Right forelimb (tissue), 1 donor: ENCODE measurements around the gene CHST15.
A peak's percentile ranks its signal among the peaks of the same experiment; 100 is the strongest.

Source experiments
- DNase-seq: peaks from one replicate; pipeline ENCODE4 v3.0.0-alpha.2; 2018

The CHST15 gene

DNA sequence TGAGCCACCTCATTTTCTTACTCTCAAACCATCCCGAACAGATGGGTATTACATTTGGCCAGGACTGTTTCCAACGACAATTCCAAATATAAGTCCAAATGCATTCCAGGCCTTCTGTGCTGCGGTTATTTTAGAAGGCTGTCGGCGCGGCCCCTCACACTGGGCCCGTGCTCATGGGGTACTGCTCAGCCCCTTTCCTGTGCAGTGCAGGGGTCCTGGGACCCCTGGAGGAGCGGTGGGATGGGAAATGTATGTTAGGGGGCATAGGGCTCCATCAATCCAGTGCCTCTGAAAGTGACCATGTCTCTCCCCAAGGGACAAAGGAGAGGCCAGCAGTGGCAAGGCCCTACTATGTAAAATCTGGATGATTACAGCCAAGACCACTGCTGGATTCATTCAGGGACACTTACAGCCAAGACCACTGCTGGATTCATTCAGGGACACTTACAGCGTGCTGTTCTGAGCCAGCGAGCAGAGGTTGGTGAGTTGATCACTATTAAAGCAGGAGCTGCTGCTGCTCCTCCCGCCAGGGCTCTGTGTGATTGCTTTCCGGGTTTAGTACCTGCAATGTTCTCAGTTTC lies 66.3 kb downstream of the CHST15 start:
- DNase-seq, result peak; percentile 74

DNA sequence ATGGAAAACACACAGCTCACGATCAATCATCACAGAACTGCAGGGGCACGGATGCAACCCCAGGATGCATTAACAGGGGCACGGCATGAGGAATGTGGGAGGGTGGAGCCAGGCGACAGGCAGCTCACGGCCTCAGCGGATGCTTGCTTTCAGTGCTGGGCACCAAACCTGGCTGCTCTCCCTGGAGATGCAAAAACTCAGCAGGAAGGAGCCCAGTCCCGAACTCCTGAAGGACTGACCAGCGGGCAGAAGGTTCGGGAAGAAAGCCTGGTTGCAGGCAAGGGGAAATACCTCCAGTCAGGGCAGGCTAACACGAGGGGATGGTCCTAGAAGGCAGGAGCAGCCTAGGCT lies 66.8 kb downstream of the CHST15 start:
- no peak for DNase-seq

DNA sequence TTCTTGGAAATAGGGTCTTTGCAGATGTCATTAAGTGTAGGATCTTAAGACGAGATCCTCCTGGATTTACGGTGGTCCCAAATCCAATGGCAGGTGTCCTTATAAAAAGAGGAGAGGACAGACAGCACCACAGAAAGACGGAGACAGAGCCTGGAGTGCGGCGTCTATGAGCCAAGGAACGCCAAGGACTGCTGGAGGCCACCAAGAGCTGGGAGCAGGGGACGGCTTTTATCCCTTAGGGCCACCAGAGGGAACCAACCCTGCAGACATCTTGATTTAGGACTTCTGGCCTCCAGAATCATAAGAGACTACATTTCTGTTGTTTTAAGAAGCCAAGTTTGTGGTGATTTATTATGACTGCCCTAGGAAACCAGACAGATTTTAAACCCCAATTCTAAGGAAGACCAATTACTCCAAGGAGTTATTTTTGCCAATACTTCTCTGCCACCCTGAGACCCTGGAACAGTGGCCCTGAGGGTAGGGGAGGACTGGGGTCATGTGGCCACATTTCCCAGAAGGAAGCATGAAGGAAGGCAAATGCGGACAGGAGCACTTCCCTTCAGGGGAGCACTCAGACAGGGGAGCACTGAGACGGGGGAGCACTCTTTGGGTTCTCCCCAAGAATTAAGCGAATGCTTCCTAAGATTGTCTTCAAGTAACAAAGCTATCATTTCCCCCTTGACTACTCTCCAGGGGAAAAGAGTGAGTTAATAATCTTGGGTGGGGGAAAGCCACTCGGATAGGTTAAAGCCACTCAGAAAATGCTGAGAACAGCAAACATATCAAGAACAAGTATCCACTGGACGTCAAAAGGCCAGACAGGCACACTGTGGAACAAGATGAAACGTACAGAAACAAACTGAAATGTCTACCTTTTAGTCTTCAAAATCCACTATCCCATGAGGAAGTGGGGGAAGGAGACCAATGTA lies 67.5 kb downstream of the CHST15 start:
- DNase-seq, result no peak

DNA sequence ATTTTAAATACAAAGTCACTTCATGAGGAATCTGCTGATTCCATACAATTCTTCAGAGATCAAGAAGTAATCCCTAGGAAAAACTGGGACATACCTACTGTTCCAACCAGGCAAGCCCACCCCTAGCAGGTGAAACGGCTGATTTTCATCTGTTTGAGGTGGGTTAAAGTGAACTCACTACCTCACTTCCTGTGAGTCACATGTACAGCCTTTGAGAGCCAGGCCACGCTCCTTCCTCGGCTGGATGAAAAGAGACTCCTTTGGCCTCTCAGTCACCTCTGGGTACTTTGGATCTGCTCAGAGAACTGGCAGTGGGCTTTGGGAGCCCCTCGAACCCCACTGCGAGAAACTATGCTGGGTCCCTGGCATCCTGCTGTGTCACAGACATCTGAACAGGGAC lies 68.2 kb downstream of the CHST15 start:
- no peak for DNase-seq

DNA sequence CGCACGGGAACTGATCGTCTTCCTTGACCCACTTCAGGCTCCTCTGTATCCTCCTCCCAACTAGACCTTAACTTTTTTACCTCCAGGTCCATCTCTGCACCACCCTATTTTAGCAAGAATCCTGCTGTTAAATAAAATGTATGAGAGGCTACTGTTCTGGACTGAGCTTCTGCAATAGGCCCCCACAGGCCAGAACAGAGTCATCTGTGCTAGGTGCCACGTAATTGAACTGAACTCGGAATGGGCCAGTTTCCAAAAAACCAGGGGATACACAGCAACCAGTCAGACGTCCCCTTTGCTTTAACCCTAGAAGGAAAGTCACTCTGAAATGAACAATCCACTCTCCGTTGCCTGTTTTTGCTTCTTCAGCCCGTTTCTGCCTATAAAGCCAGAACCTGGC lies 71.3 kb downstream of the CHST15 start:
- DNase-seq, result no peak

DNA sequence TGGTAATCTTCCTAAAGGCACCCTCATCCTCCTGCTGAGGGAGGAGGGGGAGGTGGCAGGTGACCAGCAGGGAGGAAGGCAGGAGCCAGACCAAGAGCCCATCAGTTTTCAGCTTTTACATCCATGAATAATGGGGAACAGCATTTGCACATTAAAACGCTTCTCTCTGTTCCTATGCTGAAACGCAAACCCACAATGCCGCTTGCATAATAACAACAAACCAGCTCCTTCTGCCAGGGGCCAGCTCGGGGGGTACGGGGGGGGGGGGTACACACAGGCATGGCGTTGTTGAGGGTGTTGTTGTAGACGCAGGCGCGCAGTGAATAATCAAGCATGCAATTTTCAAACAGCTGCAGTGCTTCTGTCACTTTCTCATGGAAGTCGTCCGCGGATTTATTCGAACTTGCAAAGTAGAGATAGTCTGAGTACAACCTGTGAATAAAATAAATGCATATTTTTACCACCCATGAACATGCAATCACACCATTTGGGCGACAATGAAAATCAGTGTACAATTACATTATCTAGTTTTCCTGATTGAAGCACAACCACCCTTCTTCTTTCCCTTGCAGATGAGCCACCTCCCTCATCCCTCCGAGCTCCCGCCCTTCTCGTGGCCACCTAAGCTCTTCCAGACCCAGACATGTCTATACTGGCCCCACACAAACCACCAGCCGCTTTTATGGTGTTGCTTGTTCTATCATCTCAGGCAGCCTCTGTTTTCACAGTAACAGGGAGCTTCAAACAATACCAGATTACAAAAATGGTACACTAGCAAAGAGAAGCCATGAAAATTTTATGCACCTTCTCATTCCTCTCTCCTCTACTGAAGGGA lies 72.2 kb downstream of the CHST15 start:
- no peak for DNase-seq

DNA sequence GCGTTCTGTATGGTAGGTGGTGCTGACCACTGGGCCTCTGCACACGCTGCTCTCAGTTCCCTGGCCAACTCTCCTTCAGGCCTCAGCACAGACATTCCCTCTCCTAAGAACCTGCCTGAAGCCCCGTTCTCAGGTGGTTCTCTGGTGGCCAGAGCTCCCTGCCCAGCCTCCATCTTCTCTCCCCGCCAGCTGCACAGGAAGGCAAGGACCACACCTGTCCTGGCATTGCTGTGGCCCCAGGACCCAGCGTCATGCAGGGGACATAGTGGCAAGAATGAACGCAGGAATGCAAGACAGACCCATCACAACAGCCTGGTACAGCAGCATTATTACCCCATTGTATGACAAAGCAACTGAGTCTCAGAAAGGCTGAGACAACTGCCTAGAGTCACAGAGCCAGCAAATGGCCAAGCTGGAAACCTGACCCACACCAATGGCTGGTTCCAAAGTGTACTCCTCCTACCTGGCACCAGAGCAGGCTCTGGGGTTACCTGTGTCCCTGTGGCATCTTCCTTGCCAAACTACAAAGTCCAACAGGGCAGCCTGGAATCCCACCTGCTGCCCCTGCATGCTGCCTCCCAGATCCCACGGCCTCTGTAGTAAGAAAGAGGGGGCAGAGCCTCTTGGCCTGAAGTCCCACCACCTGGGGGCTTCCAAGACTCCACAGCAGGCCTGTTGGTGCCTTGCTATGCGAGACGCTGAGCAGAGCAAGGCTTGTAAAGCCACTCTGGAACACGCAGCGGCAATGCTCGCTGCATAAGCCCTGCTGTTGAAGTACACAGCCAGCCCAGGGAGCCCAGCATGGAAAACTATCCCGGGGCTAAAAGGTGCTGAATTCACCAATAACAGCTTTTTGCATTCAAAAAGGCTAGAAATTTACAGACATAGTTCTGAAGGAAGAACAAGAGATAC lies 73.3 kb downstream of the CHST15 start:
- no peak for DNase-seq

DNA sequence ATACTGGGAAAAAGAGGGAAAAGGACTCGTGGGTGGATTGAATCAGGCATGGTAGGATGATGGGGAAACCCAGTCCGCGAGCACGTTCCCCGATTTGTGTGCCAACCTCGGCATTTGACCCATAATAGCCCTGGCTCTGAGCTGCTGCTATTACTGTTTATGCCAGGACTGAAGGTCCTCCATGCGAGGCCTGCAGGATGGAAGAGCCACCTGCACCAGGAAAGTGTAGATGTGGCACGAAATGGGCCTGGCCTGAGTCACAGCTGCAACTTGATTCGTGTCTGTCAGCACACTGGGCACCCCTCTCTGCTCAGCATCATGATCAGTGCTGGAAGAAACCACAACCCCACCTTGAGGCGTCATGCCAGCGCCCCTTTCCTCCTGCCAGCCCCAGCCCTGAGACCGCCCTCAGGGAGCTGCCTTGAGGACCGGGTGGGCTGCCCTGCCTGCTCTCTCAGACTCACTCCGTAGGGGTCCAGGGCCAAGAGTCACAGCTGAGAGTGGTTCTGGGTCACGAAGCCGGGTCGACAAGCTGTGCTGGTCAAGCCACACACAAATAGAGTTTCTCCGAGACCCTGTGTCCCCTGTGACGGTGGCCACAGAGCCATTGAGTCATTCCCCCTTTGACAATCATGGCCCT lies 74.4 kb downstream of the CHST15 start:
- DNase-seq, result no peak

DNA sequence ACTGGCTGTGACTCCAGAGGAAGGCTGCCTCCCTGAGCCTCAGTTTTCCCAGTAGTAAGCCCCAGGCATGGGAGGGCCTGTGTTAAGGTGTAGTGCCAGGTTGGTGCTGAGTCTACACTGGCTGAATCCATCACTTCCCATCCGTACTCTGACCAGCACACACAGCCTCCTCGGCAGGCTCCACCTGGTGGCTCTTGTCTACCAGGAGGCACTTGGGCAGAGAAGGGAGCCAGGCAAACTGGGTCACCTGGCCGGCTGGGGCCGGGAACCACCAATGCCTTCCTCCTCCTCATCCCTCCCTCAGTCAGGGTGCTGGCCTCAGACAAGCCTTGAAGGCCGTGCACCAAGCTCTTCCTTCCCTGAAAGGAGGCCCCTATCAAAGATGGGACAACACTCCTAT lies 75.7 kb downstream of the CHST15 start:
- no peak for DNase-seq

DNA sequence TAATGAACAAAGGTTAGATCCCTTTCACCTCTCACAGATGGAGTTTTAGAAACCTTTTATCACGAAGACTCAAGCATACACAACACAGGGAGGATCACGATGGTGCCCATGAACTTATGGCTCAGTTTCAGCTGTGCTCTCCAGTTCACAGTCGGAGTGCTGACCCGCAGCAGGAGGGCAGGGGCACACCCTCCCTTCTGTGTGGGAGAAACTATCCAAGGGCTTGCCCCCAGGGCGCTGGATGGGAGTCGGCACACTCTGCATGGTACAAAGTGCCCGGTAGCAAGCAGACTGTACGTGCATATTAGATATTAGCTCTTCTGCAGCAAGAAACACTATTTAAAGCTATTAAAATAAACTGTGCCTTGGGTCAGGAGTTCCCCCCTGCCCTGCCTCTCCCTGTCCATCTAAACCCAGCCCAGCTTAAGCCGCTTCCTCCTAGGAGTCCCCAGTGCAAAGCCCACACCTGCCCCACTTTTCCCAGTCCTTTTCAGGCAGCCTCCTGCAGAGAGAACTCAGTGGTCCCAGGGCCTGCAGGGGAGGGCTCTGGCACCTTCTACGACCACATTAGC lies 76.5 kb downstream of the CHST15 start:
- no peak for DNase-seq

DNA sequence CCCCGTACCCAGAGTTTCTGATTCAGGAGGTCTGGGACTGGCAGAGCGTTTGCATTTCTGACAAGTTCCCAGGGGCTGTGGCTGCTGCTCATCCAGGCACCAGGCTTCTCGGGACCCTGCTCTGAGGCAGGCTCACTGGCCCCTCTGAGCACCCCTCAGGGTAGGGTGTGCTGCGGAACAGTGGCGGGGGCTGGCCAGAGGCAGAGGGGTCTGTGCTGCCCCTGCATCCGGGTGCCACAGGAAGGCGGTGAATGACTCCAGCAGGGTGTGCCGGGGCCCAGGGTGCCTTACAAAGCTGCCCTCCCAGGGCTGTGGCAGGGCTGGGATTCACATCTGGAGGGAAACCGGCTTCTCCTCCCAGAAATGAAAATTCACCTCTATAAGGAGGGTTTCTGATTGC lies 77.4 kb downstream of the CHST15 start:
- DNase-seq, result no peak

DNA sequence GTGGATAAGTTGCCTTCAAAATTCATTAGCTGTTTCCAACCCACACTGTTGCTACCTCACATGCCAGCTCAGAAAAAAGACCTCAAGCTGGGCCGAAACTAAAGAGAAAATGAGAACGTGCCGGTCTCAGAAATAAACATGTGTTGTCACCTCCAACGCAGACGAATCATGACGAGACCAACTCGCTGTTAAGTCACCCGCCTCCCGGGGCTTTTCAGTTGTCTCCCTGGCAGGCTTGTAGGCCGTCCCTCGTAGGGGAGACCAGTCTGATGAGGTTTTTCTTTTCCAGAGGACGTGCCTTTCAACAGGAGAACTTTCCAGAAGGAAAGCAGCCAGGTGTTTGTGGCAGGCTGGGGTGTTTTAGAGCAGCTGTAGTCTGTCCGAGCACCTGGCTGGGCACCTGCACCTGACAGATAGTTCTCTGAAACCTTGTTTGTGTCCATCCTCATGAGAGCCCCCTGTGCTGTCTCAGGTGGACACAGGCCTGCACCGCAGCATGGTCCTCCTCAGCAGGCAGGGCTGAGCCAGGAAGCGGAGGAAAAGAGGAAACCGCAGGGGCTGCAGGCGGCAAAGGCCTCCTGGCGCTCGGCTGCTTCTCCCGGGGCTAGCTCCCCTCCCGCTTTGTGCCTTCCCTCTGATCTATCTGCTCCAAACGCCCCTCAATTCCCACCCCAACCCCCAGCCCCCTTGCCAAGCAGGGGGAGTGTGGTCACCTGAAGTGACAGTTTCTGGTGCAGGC lies 78.8 kb downstream of the CHST15 start:
- no peak for DNase-seq

DNA sequence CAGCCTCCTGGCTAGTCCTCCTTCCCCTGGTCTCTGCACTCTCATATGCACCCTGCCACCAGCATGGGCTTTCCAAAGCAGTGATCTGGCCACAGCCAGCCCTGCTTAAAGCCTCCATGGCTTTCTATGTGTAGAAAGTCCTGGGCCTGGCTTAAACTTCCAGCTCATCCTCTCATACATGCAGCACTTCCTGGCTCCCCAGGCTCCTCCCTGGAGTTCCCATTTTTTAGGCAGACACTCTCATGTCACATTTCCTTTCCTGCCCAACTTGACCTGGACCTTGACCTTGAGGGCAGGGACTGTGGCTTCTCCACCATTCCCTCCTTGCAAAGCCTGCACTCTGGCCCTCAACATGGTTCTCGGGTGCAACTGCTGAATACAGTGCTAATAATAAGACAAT lies 79.5 kb downstream of the CHST15 start:
- no peak for DNase-seq

DNA sequence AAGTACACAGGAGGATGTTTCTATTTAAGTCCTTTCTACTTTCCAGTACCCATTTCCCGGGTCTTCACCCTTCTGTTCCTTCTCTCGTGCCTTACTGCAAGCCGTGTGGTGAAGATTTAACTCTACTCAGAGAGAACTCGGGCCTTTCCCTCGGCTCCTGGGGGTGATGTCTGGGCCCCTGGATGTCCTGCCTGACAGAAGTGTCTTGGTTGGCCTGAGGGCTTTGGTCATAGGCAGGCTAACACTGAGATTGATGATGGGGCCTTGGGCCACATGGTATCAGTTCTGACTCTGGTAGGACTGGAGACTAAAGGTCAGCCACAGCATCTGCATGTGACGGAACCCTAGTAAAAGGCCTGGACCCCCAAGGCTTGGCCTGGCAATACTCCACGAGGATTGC lies 80.4 kb downstream of the CHST15 start:
- DNase-seq, result no peak

DNA sequence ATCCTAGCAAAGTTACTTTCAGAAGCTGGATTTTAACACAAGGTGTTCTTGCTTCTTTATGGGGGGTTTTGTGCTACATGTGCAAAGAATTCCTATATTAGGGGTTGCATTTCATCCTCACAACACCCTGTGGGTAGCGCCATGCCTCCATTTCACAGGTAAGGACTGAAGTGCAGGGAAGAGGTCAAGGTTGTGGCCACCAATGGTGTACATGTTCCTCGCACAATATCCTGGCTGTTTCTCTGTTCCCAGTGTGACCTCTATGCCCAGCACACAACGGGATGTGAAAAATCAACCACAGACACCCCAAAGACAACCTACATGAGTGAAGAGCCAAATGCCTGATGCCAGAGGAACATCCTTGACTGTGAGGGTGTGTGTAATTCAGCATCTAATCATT lies 80.8 kb downstream of the CHST15 start:
- DNase-seq, result no peak

DNA sequence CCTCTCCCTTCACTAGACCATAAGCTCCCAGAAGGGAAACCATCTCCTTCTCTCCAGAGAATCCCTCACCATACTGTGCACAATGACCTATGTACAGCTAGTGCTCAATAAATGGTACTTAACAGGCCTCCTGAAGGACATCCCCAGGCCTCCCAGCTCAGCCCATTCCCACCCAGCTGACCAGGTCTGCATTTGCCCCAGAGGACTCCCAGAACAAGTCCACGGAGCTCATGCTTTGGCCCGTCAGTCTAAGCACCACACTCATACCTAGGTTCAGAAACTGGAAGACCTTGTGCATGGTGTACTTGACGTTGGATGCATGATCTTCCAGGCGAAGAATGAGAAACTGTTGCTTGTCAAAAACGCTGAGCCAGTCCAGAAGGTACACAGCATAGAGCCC lies 81.3 kb downstream of the CHST15 start:
- no peak for DNase-seq

DNA sequence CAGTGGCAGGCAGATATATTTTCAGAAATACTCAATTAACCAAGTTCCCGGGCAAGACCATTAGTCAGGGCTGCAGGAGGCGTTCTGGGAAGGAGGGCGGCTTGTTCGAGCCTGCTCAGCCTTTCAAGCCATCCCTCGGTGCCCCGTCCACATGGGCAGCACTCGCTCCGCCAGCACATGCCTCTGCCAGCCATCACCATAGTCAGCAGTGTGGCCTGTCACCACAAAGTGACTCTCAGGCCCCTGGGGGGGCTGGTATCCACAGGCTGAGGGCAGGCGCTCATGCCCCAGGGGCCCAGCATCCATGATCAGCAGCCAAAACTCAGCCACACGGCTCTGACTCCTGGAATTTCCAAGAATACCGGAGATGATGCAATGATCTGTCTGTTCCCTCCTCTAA lies 81.9 kb downstream of the CHST15 start:
- no peak for DNase-seq

DNA sequence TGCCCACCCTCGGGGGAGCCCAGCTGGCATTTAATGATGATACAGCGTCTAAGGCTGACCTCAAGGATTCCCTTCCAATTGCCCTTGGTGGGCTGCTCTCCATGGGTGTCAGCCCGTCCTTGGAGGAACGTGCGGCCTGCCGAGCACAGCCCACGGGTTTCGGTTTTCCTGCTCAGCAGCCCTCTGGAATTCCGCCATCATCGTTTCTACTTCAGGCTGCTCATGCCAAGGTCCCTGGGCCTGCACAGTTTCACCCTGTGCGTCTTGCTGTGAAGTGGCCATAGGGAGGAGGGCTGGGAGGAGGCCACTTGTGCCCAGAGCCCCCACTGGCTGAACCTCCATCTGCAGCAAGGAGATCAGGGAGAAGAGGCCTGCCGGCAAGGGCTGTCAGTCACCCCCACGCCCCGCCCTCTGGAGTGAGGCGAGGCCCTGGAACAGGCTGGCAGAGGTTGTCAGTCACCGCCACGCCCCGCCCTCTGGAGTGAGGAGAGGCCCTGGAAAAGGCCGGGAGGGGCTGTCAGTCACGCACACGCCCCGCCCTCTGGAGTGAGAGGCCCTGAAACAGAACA lies 82.8 kb downstream of the CHST15 start:
- DNase-seq, result no peak

DNA sequence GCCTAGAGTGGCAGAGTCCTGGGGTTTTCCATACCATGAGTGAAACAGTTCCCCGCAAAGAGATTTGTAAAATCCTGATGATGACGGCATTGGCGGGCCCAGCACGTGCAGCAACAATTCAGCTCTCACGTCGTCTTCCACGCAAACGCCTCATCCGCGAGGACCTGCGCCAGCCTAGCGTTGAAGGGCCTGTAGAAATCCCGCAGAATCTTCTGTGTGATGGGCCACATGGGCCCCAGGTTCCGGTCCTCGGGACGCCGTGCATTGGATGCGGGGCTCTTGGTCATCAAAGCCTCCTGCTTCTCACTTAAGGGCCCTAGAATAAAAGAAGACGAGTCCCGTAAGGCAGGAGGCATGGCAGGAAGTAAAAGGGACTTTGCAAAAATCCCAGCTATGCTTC lies 83.4 kb downstream of the CHST15 start:
- no peak for DNase-seq

DNA sequence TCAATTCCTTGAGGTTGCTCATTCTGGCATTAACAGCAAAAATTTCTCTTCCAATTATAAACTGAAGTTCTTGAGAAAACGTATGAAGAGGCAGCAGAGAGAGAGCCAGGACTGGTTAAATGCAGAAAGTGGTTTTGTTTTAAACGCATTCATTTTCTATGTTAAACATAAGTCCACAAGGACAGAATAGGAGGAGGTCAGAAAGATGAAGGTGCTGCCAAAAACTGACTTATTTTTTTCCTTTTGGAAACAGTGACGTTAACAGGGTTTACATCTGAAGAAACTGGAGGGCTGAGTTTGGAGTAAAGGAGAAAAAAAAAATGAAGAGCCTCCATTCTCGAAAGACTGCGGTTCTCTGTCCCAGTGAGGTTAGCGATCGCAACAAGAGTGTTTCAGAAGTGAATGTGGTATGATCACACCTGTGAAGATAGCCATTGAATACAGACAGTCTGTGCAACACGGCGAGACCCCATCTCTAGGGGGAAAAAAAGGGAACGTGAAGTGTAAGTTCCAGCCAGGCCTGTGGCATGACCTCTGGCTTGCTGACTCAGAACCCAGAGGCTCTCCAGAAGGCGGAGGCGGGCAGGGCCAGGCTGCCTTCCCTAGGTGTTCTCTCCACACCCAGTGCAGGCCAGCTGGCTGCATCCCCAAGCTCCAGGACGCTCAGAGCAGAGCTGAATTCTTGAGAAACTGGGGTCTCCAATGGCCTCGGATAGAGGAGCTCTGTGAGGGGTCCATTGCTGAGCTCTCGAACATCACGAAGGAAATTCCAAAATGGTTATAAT lies 84.0 kb downstream of the CHST15 start:
- DNase-seq, result no peak
